ENCODE results near the gene MRGPRE. TPM values are rescaled to one million over a fixed set of nuclear protein-coding genes. Genes with fewer than 3 reads are reported as not detected.

The MRGPRE gene
- total RNA-seq, 2 donors from 2014 or later = not detected

DNA sequence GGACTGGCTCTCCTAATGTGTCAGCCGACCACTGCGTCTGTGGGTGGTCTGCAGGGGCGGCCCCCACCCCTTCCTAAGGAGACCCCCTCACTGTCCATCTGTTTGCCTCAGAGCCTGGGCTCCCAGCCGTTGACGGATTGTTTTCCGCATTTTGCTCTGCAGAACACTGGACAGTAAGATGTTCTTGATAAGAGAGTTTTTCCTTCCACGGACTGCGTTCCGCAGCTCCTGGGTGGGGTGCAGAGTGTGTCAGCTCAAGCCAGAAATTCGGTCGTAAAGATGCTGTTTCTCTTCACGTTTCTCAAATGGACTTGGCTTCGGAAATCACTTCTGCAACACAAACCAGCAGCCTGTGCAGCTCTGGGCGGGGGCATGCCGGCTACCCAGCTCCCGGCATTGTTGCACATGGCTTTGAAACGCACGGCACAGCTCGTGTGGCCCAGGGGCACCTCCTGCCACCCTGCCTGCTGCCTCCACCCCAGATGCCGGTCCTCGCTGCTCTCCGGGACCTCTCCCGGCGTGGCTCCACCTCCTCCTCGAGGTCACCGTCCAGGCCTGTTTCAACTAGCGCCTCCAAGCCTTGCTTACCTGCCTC is 10.7 kb downstream of the MRGPRE start:
- DNase-seq (ENCODE audit: low spot score) (no peak), ATAC-seq (ENCODE audit: insufficient number of reproducible peaks, low FRiP score, low read depth) (no peak)
- Histone ChIP-seq H3K27ac (no peak overlapping the region), H3K36me3 (no peaks in the 10 kb centered on the region), H3K4me3 (no peak overlapping the region), H3K4me1 (ENCODE audit: control insufficient read depth in 1 of 2, low read depth in 2 of 2) (no peaks in the 10 kb centered on the region), H3K27me3 (replicated peaks; ENCODE audit: insufficient read depth) (no peaks in the 10 kb centered on the region), H3K9me3 (no peaks in the 10 kb centered on the region)
- TF ChIP-seq, protein P1, sequence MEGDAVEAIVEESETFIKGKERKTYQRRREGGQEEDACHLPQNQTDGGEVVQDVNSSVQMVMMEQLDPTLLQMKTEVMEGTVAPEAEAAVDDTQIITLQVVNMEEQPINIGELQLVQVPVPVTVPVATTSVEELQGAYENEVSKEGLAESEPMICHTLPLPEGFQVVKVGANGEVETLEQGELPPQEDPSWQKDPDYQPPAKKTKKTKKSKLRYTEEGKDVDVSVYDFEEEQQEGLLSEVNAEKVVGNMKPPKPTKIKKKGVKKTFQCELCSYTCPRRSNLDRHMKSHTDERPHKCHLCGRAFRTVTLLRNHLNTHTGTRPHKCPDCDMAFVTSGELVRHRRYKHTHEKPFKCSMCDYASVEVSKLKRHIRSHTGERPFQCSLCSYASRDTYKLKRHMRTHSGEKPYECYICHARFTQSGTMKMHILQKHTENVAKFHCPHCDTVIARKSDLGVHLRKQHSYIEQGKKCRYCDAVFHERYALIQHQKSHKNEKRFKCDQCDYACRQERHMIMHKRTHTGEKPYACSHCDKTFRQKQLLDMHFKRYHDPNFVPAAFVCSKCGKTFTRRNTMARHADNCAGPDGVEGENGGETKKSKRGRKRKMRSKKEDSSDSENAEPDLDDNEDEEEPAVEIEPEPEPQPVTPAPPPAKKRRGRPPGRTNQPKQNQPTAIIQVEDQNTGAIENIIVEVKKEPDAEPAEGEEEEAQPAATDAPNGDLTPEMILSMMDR (IDR thresholded peaks at IDR 0.05) = no peak

DNA sequence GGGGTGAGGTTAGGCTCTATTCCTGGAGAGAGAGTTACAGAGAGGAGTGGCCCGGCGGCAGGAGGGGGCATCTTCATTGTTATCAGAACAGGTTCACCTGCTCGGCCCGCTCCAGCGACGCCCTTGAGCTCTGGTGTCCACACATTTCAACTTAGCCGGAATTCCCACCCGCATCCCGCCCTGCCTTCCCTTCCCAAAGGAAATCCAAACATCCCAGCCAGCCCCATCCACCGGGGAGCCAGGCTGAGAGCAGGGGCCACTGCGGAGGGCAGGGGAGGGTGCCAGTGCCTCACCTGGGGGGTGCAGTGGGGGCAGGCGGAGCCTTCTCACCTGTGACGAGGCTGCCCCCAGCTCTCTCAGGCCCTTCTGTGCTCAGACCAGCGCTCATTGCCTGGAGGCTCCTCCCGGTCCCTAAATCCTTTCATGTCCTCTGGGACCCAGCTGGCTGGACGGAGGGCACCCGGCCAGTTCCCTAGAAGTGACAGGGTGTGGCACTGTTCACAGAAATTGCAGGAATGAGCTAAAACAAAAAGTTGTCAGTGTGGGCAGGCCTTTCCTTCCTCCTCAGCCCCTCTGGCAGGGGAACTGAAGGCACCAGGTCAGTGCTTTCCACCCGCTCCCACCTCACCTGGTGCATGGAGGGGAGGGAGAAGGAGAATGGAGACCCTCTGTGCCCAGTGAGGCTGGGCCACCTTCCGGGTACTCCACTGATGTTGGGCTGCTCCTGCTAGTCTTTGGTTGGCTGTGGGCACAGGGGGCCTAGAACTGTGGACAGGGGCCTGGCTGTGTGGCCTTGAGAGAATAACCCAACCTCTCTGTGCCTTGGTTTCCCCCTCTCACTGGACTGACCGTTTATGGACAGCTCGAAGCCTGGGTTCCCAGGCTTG is 11.5 kb downstream of the MRGPRE start:
- DNase-seq (ENCODE audit: low spot score) (no peak), ATAC-seq (ENCODE audit: insufficient number of reproducible peaks, low FRiP score, low read depth) (no peak)
- H3K27ac ChIP-seq = no peak overlapping the region
- no peaks in the 10 kb centered on the region for H3K36me3 ChIP-seq
- TF ChIP-seq, protein P1 (IDR thresholded peaks at IDR 0.05) = no peak
- H3K4me3 ChIP-seq = no peak overlapping the region
- H3K27me3 ChIP-seq (replicated peaks; ENCODE audit: insufficient read depth) = no peaks in the 10 kb centered on the region
- no peaks in the 10 kb centered on the region for H3K9me3 ChIP-seq
- no peaks in the 10 kb centered on the region for H3K4me1 ChIP-seq (ENCODE audit: control insufficient read depth in 1 of 2, low read depth in 2 of 2)

DNA sequence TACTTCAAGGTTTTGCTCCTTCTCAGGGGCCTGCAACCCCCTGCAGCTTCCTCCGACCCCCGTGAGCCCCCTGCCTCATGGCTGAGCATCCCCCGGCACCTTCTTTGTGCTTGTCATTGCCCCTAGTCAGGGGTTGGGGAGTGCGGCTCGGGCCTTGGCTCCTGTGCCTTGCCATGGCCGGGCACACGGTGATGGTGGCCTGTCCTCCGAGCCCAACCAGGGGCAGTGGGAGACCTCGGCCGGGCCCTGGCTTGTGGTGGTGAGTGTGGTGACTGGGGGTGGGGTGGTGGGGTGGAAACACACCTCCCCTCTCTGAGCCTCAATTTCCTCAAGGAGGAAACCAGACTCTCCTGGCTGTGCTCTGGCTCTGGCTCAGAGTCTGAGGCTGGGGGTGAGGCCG is 12.1 kb downstream of the MRGPRE start:
- Histone ChIP-seq H3K9me3 (no peaks in the 10 kb centered on the region), H3K4me3 (no peak overlapping the region), H3K4me1 (ENCODE audit: control insufficient read depth in 1 of 2, low read depth in 2 of 2) (no peaks in the 10 kb centered on the region), H3K27ac (no peak overlapping the region), H3K36me3 (no peaks in the 10 kb centered on the region), H3K27me3 (replicated peaks; ENCODE audit: insufficient read depth) (no peaks in the 10 kb centered on the region)
- no peak for ATAC-seq (ENCODE audit: insufficient number of reproducible peaks, low FRiP score, low read depth)
- TF ChIP-seq, protein P1 (IDR thresholded peaks at IDR 0.05) = no peak
- no peak for DNase-seq (ENCODE audit: low spot score)

DNA sequence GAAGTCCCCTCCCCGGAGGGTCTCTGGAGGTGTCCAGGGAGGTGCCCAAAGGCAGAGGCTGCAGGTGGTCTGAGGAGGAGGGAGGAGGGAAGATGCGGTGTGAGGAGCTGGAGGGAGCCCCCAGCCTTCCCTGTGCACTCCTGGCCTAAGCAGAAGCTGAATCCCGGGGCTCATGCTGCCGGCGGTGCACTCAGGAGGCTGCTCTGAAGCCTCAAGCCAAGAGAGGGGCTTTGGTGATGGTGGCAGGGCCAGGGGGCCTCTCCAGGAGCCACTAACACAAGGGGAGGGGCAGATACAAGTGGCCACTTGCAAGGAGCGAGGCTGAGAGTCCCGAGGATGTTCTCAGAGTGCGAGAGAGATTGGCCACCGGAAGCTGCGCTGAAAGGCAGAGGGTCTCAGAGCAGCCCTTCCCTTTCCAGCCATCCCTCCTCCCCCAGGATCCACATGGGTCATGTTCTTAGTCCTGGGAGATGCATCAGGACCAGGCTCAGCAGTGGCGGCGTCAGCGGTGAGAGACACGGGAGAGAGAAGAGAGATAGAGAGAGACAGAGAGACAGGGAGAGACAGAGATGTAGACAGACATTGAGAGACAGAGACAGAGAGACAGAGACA is 12.8 kb downstream of the MRGPRE start:
- DNase-seq (ENCODE audit: low spot score) (no peak), ATAC-seq (ENCODE audit: insufficient number of reproducible peaks, low FRiP score, low read depth) (no peak)
- H3K4me3 ChIP-seq = no peak overlapping the region
- H3K9me3 ChIP-seq = no peaks in the 10 kb centered on the region
- H3K4me1 ChIP-seq (ENCODE audit: control insufficient read depth in 1 of 2, low read depth in 2 of 2) = no peaks in the 10 kb centered on the region
- TF ChIP-seq, protein P1 (IDR thresholded peaks at IDR 0.05) = no peak
- no peaks in the 10 kb centered on the region for H3K36me3 ChIP-seq
- no peak overlapping the region for H3K27ac ChIP-seq
- no peaks in the 10 kb centered on the region for H3K27me3 ChIP-seq (replicated peaks; ENCODE audit: insufficient read depth)
